ENCODE results near the gene MTSS2. TPM values are rescaled to one million over a fixed set of nuclear protein-coding genes. Genes with fewer than 3 reads are reported as not detected.

MTSS2 gene
- total RNA-seq, 2 donors from 2014 or later: 116 to 145 TPM

DNA sequence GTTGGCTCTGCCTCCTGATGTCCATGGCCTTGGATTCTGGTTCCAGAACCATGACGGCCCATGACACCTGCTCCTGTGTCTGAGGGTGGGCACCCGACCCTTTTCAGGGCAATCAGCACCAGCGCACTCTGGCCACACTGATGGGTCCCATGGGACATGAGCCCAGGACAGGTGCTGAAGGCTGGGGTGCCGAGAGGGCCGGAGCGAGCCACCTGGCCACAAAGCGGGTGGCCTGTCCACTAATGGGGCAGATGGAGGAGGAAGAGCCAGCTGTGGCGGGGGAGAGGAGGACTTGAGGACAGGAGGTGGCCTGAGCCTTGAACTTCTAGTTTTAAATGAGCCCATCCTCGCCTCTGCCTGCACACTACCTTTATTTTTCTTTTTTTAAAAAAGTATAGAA, 31.2 kb upstream of the MTSS2 start:
- no peak for DNase-seq (ENCODE audit: low spot score)
- intact Hi-C loops (cut with DNase I): no loop called here

DNA sequence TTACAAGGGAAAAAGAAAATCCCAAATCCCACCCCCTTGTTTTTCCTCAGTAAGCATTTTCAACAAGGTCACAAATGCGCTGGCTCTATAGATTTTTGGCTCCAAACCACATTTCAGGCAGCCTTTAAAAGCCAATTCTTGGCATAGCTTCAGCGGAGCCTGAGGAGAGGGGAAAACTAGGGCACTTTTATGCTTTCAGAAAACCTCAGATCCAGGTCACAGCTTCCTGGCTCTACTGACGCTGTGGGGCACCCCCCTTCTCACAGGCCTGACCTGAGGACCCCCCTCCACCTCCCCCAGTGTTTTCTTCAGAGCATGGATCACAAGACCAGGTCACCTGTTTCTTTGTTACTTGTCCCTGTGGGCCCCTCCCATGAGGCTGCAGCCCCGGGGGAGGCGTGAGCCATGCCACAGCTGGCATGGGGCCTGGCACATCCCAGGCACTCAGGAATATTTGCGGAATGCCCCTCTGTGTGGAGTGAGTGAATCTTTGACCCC, 30.1 kb upstream of the MTSS2 start:
- intact Hi-C loops (cut with DNase I): no loop called here
- DNase-seq (ENCODE audit: low spot score): no peak

DNA sequence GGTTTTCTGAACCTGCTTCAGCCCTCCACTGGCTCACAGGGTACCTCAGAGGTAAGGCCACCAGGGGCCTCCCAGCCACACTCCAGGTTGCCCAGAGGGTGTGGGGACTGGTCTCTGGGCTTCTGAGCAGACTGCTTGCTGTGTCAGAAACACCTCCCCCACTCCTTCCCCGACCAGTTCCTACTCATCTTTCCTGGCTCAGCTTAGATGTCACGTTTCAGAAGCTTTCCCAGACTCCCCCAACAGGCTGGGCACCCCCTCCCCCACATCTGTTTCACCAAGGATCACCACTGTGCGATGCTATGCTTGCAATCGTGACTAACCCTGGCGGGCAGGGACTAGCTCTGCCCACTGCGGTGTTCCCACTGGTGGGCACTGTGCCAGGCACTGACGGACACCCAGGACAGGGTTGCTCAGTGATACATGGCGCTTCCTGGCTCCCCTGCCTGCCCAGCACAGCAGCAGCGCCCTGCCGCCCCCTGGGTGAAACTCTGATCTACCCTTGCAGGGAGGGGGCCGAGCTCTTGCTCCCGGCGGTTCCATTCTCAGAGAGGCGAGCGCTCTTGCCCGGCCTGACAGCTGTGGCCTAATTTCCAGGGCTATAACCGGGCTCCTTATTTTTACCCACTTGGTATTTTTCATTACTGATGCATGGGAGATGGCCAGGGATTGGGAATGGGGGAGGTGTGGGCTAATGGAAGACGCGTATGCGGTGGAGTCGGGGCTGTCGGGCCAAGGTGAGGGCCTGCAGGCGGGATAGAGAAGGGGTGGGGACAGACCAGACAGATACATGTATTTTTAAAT, 29.4 kb upstream of the MTSS2 start:
- peak; percentile 94 for DNase-seq (ENCODE audit: low spot score)

DNA sequence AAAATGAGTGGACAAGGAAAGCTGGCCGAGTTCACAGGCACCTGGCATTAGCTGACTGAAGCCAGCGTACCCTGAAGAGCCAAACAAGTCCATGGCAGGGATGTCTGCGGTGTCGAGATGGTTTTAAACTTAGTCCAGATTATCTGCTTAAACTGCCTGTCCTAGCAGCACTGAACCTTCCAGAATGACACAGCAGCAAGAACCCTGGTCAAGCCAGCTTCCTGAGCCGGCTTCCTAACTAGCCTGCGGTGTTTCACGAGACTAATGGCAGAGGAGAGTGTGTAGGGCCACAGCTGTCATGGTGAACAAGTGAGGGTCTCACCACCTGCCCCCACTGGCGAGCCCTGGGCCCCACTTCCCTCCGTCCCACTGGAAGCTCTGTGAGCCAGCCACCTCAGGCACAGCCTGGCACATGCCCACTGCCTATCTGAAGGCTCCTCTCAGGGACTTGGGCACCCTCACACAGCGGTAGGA, 28.8 kb upstream of the MTSS2 start:
- intact Hi-C loops (cut with DNase I): no loop called here
- DNase-seq (ENCODE audit: low spot score): no peak

More for the DNA sequence above, 29.4 kb upstream of the MTSS2 start:
- intact Hi-C loops (cut with DNase I): no loop called here

DNA sequence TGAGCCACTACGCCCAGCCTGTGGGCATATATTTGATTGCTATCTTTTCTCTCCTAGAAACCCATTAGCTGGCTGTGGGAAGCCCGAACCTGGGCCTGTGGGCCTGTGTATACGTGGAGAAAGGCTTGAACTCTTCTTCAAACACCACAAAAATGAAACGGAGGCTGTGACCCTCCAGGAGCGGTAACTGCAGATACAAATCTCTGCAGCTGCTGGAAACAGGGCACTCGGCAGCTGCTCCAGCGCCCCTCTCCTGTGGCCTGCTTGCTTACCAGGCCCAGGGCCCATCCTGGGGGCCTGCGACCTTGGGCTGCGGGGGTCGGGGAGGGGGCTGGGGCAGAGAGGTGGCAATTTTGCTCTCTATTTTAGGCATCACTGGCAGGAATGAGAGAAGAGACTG, 28.0 kb upstream of the MTSS2 start:
- DNase-seq (ENCODE audit: low spot score): no peak
- intact Hi-C loops (cut with DNase I): no loop called here

DNA sequence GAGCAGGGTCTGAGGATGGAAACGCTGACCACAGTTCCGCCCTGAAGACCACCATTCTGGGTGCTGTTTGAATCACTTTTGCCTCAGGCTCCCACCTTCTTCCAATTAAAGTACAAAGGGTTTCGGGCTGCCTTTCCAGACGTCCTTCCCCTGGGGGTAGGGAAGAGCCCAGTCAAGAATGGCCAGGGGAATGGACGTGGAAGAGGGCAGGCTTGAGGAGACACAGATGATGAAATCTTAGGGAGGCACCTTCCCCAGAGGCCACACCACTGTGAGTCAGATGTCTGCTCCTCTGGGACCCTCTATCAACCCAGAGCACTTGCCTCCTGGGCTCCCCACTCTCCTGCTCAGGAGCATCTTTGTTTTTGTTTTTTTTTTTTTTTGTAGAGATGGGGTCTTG, 27.5 kb upstream of the MTSS2 start:
- DNase-seq (ENCODE audit: low spot score): no peak
- intact Hi-C loops (cut with DNase I): no loop called here

DNA sequence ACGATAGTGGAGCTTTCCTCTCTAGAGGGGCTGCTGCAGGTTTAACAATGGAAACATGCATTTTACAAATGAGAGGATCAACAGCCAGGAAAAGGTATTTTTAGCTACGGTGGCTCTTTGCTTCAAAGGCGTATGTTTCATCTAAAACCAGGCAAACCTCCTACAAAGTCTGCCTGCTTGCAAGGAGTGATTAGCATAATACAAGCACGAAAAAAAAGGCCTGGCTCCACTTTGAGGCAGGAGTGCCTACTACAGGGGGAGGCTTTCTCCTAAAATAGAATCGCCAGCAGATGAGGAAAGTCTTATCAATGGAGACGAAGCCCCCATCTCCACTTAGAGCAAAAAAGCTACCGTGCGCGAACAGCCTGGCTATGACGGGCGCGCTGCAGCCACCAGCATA, 27.1 kb upstream of the MTSS2 start:
- DNase-seq (ENCODE audit: low spot score): no peak
- intact Hi-C loops (cut with DNase I): no loop called here

DNA sequence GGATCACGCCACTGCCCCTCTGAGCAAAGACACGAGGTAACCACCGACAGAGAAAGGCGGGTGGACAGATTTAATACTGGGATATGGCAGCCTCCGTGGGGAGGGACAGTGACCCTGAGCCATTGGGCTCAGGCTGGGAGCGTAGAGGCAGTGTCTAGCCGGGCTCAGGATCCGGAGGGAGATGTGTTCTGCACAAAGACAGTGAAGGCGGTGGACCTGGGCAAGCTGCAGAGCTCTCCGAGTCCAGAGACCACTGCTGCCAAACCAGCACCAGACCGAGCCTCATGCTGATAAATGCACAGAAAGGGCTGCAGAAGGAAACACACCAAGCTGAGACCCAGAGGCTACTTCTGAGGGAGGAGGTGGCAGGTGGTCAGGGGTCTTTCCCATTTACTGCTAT, 26.5 kb upstream of the MTSS2 start:
- intact Hi-C loops (cut with DNase I): no loop called here
- DNase-seq (ENCODE audit: low spot score): no peak

DNA sequence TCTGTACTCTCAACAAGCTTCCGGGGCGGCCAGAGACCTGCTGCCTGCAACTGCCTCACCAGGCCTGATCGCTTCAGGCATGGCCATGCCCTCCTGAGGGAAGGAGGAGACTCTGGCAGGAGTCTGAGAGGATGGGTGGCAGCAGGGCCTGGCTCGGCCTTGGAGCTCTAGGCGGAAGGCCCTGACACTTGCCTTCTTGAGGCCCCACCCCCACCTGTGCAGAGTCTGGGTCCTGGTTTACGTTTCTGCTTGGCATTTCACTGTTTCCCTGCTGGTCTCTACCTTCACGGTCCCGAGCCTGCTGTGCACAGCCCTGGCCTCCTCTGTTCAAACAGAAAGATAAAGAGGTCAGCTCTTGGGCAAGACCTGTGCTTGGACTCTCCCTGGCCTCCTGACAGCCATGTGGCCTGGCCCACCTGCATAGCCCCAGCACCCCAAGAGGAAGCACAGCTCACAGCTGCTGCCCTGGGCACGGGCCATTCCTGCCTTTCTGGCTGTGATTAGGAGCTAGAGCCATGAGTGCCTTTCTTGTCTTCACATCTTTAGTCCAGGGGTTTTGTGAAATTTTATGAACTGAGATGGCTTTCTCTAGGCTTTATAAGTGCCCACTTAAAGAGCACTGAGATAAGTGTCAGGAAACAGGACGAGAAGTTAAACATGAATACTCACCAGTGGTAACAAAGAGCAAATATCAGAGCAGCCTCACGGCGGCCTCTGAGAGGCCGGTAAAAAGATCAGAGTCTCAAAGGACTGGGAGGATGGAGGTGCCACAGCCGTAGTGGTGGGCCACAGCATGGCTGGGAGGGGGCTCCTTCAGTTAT, 25.6 kb upstream of the MTSS2 start:
- no peak for DNase-seq (ENCODE audit: low spot score)
- intact Hi-C loops (cut with DNase I): no loop called here

DNA sequence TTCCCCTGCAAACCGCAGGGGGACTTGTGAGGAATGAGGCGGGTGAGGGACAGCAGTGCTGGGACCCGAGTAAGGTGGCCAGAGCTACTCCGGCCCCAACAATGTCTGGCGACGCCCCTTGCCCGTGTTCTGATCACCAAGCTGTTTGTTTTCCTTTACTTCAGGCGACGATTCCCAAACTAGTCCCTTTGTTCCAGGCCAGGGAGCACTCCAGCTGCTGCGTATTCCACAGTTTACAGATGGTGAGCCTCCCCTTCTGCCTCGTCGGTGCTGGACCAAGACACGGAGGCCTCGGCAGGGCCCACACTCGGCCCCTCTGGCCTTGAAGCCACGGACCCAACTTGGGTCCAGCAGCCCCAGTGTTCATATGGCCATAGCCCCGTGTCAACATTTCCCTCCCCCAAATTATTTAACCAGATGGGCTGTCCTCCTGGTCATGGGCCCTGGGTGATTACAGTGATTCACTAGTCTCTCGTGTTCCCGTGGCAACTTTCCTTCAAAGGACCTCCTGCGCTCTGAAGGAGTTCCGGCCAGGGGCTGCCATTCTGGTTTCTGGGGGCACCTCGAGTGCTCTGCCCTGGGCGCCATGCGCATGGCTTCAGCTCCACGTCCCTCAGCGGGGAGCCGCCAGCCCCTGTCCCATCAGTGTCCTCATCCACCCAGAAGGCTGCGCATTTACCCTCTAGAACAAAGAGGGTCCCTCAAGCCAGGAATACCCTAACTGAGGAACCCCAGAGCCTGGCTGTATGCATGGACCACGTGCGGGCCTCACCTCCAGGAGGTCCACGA, 24.8 kb upstream of the MTSS2 start:
- intact Hi-C loops (cut with DNase I): no loop called here
- no peak for DNase-seq (ENCODE audit: low spot score)

DNA sequence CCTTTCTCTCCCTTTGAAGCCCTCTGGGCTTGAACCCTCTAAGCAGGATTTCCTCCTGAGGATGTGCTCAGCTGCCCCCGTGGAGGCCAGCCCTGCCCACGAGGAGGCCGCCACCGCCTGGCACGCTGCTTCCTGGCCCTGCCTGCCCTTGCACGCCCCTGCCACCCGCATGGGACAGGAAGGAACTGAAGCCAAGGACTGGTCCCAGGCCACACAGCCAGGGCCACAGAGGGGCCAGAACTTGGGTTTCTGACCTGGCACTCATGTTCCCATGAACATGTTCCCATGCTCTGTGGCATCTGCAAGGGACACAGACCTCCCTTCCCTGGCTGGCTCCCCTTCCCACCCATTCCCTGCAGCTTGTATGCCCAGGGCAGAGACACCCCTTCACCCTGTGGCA, 24.1 kb upstream of the MTSS2 start:
- no peak for DNase-seq (ENCODE audit: low spot score)
- intact Hi-C loops (cut with DNase I): no loop called here

DNA sequence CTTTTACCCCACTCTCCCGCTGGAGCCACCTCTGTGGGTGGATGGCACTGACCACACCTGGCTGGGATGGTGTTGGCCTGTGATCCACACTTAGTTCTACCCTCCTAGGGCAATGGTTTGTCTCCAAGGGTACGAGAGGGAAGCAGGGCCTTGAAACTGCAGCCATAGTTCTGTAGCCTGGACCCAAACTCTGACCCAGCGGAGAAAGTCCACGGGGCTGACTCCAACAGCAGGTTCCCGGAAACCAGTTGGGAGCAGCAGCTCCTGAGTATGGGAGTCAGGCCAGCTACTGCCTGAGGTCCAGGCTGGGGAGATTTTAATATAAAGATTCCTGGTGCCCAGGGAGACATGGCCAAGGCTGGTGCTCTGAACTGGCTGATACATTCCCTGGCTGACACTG, 23.6 kb upstream of the MTSS2 start:
- intact Hi-C loops (cut with DNase I): no loop called here
- no peak for DNase-seq (ENCODE audit: low spot score)

DNA sequence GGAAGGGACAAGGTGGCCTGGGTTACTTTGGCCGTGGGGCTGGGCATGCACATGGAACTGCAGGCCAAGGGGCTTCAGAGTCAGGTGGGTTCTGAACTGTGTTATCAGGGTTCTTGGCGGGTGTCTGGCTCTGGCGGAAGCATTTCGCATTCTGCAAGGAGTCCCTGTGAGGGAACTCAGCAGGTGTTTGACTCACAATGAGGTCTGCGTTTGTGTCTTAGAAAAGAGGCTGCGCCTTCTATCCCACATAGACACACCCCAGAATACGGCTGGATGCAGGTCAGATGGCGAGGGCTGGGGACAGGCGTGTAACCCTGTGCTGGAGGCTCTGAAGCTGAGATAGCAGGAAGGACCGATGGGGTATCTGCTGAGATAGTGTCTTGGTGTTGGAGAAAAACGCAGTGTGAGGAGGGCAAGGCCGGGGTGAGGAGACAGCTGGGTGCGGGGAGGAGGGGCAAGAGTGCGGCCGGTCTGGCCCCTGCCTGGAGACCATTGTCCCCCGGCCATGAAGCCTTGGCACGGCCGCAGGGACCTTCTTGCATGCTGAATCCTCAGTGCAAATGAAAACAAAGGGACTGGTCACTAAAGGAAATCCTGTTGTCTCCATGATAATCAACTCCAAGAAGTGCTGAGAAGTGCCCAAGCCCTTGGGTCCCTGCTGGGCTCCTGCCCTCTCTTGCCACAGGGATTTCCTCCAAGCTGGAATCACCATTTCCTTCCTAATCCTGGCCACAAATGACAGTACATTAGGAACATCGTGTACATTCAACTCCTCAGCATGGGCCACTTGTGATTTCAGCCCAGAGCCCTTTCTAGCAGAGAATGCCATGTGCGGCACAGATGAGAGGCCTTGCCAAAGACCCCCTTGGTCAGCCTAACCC, 22.8 kb upstream of the MTSS2 start:
- intact Hi-C loops (cut with DNase I): no loop called here

DNA sequence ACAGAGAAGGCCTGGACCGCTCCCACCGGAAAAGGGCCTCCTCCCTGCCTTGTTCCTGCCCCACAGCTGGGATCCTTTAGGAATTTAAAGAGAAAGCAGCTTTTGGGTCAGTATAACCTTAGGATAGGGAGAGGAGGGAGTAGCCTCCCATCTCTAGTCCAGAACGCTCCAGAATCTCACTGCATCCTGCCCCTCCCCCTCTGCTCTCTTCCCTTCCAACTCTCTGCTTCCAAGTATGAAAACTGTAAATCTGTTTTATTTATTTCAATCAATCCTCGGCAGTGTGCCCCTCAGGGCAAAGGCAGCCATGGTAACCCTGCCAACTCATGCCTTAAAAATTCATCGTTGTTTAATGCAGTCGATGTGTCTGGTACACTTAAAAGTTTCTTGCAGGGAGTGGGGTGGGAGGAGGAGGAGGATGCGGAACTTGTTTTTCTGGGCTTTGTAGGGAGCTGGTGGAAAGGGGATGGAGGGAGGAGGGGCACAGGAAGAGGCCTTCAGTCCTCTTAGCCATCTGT, 21.2 kb upstream of the MTSS2 start:
- intact Hi-C loops (cut with DNase I): no loop called here
- DNase-seq (ENCODE audit: low spot score): no peak

More for the DNA sequence above, 22.8 kb upstream of the MTSS2 start:
- DNase-seq (ENCODE audit: low spot score): no peak

DNA sequence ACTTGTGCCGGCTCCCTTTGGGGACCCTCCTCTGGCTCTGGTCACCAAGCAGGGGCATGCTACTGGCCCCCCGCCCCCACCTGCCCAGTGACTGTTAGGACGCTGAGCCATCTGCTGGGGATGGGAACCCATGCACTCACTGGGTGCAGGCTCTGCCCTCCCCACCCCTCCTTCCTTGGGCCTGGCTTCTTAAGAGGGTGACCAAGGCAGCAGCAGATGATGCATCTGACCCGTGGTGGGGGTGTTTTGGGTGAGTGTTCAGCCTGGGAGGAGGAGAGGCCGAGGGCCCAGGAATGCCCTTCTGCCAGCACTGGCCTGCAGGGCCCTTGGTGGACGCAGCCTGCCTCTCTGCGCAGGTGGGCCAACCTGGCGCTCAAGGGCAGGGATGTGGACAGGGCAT, 19.2 kb upstream of the MTSS2 start:
- intact Hi-C loops (cut with DNase I): no loop called here
- DNase-seq (ENCODE audit: low spot score): no peak

DNA sequence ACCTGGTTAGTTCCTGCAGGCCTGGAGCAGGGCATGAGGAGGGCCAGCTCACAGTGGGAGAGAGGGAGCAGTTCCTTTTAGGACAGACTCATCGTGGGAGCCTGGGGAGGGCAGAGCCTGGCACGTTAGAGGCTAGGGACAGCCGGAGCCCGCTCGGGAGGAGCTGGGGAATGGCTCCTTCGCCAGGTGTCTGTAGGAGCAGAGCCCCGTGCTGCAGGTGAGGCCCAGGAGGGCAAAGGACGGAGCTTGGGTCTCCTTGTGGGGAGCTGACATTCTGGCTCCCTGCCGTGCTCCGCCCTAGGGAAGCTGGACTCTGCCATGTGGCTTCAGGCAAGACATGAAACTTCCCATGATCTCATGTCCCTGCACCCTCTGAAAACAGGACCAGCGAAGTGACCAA, 18.7 kb upstream of the MTSS2 start:
- DNase-seq (ENCODE audit: low spot score): no peak
- intact Hi-C loops (cut with DNase I): loop anchor here in 1 of 2 donors (5.0 kb wide), 1 partner anchor 33 kb away; no protein-coding TSS in a partner anchor

DNA sequence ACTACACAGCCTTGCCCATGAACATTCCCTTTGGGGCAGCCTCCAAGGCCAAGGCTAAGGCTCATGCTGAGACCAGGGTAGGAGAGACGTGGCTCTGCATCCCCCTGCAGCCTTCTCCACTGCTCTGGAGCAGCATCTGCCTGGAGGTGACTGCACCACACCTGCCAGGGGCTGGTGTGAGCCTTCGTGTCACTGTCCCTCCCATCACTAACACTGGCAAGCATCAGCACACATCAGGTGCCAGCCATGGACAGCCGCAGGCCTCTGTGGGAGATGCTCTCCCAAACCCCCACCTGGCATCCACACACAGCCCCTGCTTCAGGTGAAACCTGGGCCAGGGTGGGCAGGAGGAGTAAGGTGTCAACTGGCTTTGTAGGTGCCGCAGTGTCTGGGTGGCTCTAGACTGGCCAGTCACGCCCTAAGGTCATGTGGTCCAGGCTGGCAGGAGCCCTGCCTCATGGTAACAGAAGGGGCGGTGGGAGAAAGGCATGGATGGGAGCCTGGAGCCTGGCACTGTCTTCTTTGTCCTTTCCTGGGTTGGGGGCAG, 18.1 kb upstream of the MTSS2 start:
- intact Hi-C loops (cut with DNase I): loop anchor here in 1 of 2 donors (5.0 kb wide), 1 partner anchor 33 kb away; no protein-coding TSS in a partner anchor
- DNase-seq (ENCODE audit: low spot score): no peak

Measured in posterior vena cava (tissue), 2 donors.